ENCODE results near the gene PHF13.

PHF13 gene

GRCh38 chr1:6613361-6614018 is at the start of gene PHF13:
TSS of gene PHF13 (plus strand) at chr1:6613731. CDS start at chr1:6614067, 336 bp downstream.
- peak; percentile 99 for DNase-seq (ENCODE audit: low spot score)

- no peak for DNase-seq (ENCODE audit: low spot score)
Measured at GRCh38 chr1:6569033-6569432, 44.5 kb upstream of the PHF13 start.

DNA sequence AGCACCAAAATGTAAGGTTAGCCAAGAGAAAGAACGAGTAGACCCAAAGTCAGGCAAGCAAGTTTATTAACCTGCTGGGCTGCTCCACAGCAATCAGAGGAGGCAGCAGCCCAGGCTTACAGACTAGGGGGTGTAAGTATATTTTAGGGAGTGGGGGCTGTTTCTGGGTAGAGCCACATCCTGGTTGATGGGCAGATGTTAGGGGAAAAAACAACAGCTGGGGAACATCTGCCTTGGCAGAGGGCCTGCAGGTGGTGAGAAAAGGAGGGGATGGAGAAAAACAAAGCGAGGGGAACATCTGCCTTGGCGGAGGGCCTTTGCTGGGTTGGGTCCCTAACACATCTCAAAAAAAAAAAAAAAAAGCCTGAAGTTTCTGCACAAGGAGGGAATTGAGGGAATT is 43.4 kb upstream of the PHF13 start:
- no peak for DNase-seq (ENCODE audit: low spot score)

GRCh38 chr1:6570987-6571386 is 42.5 kb upstream of the PHF13 start:
- no peak for DNase-seq (ENCODE audit: low spot score)

DNA sequence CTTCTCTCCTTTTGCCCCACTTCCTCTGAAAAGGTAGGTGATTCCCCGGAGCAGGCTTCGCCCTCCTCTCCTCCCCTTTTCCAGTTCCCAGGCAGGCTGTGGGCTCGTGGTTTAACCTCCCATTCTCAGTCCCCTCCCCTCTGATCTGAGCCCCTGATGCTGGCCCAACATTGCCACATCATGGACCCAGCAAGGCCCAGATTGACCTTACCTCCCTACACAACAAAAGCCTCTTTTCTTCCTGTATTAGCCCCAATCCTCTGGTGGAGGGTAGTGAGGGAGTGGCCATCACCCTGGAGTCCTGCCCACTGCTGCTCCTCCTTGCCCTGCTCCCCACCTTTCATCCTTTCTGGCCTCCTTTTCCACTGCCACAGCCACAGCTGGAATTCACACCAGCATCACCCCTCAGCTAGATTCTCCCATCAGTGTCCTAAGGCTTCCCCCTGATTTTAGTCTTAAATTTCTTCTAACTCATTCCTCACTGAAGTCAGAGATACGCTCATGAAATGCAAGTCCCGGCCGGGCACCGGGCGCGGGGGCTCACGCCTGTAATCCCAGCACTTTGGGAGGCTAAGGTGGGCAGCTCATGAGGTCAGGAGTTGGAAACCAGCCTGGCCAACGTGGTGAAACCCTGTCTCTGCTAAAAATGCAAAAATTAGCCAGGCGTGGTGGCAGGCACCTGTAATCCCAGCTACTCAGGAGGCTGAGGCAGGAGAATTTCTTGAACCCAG is 40.7 kb upstream of the PHF13 start:
- no peak for DNase-seq (ENCODE audit: low spot score)

- DNase-seq (ENCODE audit: low spot score) = no peak
Measured at GRCh38 chr1:6574025-6574620, 39.4 kb upstream of the PHF13 start.

GRCh38 chr1:6574818-6575217 is 38.7 kb upstream of the PHF13 start:
- no peak for DNase-seq (ENCODE audit: low spot score)

GRCh38 chr1:6577831-6578525 is 35.6 kb upstream of the PHF13 start:
- no peak for DNase-seq (ENCODE audit: low spot score)

DNA sequence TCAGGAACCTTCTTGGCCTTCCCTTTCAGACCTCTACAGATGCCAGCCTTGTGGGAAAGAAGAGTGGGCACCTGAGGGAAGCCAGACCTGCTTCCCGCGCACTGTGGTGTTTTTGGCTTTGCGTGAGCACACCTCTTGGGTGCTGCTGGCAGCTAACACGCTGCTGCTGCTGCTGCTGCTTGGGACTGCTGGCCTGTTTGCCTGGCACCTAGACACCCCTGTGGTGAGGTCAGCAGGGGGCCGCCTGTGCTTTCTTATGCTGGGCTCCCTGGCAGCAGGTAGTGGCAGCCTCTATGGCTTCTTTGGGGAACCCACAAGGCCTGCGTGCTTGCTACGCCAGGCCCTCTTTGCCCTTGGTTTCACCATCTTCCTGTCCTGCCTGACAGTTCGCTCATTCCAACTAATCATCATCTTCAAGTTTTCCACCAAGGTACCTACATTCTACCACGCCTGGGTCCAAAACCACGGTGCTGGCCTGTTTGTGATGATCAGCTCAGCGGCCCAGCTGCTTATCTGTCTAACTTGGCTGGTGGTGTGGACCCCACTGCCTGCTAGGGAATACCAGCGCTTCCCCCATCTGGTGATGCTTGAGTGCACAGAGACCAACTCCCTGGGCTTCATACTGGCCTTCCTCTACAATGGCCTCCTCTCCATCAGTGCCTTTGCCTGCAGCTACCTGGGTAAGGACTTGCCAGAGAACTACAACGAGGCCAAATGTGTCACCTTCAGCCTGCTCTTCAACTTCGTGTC is 34.7 kb upstream of the PHF13 start:
- no peak for DNase-seq (ENCODE audit: low spot score)

- peak; percentile 98 for DNase-seq (ENCODE audit: low spot score)
Measured at GRCh38 chr1:6579374-6580118, 34.0 kb upstream of the PHF13 start, which contains the start of gene ZBTB48. TSS of gene ZBTB48 (plus strand) at chr1:6579994. CDS start at chr1:6580610, 616 bp downstream.

GRCh38 chr1:6580119-6580592 is 33.4 kb upstream of the PHF13 start:
- DNase-seq (ENCODE audit: low spot score) = no peak

DNA sequence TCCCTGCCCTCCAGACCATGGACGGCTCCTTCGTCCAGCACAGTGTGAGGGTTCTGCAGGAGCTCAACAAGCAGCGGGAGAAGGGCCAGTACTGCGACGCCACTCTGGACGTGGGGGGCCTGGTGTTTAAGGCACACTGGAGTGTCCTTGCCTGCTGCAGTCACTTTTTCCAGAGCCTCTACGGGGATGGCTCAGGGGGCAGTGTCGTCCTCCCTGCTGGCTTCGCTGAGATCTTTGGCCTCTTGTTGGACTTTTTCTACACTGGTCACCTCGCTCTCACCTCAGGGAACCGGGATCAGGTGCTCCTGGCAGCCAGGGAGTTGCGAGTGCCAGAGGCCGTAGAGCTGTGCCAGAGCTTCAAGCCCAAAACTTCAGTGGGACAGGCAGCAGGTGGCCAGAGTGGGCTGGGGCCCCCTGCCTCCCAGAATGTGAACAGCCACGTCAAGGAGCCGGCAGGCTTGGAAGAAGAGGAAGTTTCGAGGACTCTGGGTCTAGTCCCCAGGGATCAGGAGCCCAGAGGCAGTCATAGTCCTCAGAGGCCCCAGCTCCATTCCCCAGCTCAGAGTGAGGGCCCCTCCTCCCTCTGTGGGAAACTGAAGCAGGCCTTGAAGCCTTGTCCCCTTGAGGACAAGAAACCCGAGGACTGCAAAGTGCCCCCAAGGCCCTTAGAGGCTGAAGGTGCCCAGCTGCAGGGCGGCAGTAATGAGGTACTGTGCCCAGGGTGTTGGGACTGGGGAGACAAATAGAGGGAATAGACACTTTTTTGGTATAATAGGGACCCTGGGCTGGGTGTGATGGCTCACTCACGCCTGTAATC is 32.7 kb upstream of the PHF13 start:
- peak; percentile 35 for DNase-seq (ENCODE audit: low spot score)

GRCh38 chr1:6581561-6582305 is 31.8 kb upstream of the PHF13 start:
- DNase-seq (ENCODE audit: low spot score) = peak; percentile 44

DNA sequence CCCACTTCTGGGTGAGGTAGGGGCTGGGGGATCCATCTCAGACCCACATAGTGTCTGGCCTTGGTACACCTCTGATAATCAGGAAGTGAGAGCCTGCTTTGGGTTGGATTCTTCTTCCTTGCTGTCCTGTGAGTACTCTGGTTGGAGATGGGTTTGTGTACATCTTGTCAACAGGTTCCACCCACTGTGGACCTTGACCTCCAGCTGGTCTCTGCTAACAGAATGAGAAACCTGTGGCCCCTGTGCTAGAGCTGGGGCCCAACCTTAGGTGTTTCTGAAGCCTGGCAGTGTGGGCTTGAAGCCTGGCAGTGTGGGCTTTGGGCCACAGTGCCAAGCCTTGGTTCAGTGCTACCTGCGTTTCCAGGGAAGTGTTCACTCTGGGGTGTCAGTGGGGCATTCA is 31.2 kb upstream of the PHF13 start:
- DNase-seq (ENCODE audit: low spot score) = no peak

DNA sequence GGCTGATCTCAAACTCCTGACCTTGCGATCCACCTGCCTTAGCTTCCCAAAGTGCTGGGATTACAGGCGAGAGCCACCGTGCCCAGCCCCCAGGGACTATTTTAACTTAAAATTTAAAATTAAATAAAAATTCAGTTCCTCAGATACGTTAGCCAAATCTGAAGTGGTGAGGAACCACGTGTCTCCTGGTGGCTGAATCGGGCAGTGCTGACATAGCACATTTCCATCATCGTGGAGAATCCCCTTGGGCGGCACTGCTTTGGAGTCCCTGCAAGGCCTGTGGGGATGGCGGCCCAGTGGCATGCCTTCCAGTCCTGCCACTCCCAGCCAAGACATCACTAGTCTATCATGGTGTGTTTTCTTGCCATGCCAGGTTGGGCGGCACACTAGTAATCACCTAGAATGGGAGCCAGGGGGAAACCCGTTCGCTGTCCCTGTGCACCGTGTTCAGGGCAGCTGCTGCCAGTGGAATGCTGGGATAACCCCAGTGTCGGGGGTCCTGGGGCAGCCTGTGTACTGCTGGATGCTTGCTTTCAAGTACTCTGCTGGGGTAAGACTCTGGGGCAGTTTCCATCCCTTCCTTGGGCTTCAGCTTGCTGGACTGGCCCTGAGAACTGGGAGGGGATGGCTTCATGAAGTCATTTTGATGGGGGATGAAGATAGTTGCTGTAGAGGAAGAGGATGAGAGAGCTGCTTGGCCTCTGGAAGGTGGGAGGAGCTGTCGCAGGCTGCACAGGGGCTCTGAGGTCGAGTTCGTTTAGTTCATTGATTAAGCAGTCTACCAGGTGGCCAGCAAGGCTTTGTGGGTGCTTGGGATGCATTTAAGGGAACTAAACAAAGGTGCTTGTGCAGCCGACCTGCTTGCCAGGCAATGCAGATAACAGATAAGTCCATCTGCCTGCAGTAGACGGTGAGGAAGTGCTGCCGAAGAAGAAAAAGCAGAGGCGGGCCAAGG is 29.1 kb upstream of the PHF13 start:
- no peak for DNase-seq (ENCODE audit: low spot score)

GRCh38 chr1:6585081-6585722 is 28.3 kb upstream of the PHF13 start:
- no peak for DNase-seq (ENCODE audit: low spot score)

- no peak for DNase-seq (ENCODE audit: low spot score)
Measured at GRCh38 chr1:6585841-6586240, 27.7 kb upstream of the PHF13 start.

DNA sequence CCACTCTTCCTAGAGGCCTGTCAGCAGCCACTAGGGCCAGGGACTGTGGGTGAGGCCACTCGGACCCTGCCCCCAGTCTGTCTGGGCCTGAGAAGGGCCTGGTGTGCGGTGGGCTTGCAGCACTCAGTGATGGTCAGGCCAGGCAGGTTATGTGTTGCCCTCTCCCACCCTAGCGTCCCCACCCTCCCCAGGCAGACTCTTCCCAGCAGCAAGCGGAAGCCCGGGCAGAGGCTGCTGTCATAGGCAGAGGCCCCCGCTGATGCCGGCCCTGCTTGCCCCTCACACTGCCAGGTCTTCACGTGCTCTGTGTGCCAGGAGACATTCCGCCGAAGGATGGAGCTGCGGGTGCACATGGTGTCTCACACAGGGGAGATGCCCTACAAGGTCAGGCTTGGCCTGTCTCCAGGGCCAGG is 27.1 kb upstream of the PHF13 start:
- no peak for DNase-seq (ENCODE audit: low spot score)

All from kidney tubule cell (primary cell).